ENCODE data around the gene RO60.
A peak's percentile ranks its signal among the peaks of the same experiment; 100 is the strongest.
"Not testable (repeated sequence)": the region's sequence is repeated elsewhere in the genome, so short reads cannot be mapped to it uniquely, and the experiment has no call there.

The RO60 gene

GRCh38 chr1:193059282-193060114 lies at the start of gene RO60, which contains the start of gene UCHL5:
Gene RO60 (plus strand): TSS chr1:193059612. CDS start chr1:193069055, 9,443 bp downstream.
Gene UCHL5 (minus strand): TSS chr1:193059360. CDS start chr1:193059260, 100 bp downstream.
- peak; percentile 96 for DNase-seq

- no peak for DNase-seq
These were observed 48.0 kb upstream of the RO60 start for GRCh38 chr1:193011406-193011805.

GRCh38 chr1:193013005-193013404 lies 46.4 kb upstream of the RO60 start:
- no peak for DNase-seq

- DNase-seq, result no peak
These were observed 45.7 kb upstream of the RO60 start for GRCh38 chr1:193013707-193014106.

- no peak for DNase-seq
These were observed 45.0 kb upstream of the RO60 start for GRCh38 chr1:193014400-193014799.

- no peak for DNase-seq
These were observed 42.6 kb upstream of the RO60 start for GRCh38 chr1:193016788-193017187.

GRCh38 chr1:193019442-193020026 lies 39.9 kb upstream of the RO60 start:
- no peak for DNase-seq

- no peak for DNase-seq
These were observed 34.2 kb upstream of the RO60 start for GRCh38 chr1:193025218-193025617.

- DNase-seq, result no peak
These were observed 29.1 kb upstream of the RO60 start for GRCh38 chr1:193030280-193030679.

- no peak for DNase-seq
These were observed 28.0 kb upstream of the RO60 start for GRCh38 chr1:193031431-193031830.

GRCh38 chr1:193032643-193033427 lies 26.6 kb upstream of the RO60 start:
- DNase-seq, result not testable (repeated sequence)

- DNase-seq, result no peak
These were observed 25.8 kb upstream of the RO60 start for GRCh38 chr1:193033610-193034009.

GRCh38 chr1:193036337-193037047 lies 22.9 kb upstream of the RO60 start:
- no peak for DNase-seq

GRCh38 chr1:193040011-193040410 lies 19.4 kb upstream of the RO60 start:
- DNase-seq, result no peak

GRCh38 chr1:193042766-193043691 lies 16.4 kb upstream of the RO60 start:
- no peak for DNase-seq

GRCh38 chr1:193048913-193049312 lies 10.5 kb upstream of the RO60 start:
- not testable (repeated sequence) for DNase-seq

- no peak for DNase-seq
These were observed 5.2 kb upstream of the RO60 start for GRCh38 chr1:193054169-193054675.

GRCh38 chr1:193058529-193059281 lies 707 bp upstream of the RO60 start:
- DNase-seq, result peak; percentile 38

- no peak for DNase-seq
These were observed 647 bp downstream of the RO60 start for GRCh38 chr1:193060115-193060403.

- DNase-seq, result no peak
These were observed 994 bp downstream of the RO60 start for GRCh38 chr1:193060406-193060805.

GRCh38 chr1:193060938-193061337 lies 1.5 kb downstream of the RO60 start:
- DNase-seq, result no peak

Data from NCI-H510A (cell line).